HG03175 (cell line): ENCODE data around the gene ARHGAP33.
"Not testable (repeated sequence)": the region's sequence is repeated elsewhere in the genome, so short reads cannot be mapped to it uniquely, and the experiment has no call there.

ENCODE experiments used
- ATAC-seq: cut with Tn5 transposase; IDR thresholded peaks from one replicate; pipeline ENCODE4 v1.9.1; 2021; ENCODE audit warnings: mild to moderate bottlenecking, moderate library complexity; ENCODE audit not compliant: unreplicated experiment

ARHGAP33 gene

DNA sequence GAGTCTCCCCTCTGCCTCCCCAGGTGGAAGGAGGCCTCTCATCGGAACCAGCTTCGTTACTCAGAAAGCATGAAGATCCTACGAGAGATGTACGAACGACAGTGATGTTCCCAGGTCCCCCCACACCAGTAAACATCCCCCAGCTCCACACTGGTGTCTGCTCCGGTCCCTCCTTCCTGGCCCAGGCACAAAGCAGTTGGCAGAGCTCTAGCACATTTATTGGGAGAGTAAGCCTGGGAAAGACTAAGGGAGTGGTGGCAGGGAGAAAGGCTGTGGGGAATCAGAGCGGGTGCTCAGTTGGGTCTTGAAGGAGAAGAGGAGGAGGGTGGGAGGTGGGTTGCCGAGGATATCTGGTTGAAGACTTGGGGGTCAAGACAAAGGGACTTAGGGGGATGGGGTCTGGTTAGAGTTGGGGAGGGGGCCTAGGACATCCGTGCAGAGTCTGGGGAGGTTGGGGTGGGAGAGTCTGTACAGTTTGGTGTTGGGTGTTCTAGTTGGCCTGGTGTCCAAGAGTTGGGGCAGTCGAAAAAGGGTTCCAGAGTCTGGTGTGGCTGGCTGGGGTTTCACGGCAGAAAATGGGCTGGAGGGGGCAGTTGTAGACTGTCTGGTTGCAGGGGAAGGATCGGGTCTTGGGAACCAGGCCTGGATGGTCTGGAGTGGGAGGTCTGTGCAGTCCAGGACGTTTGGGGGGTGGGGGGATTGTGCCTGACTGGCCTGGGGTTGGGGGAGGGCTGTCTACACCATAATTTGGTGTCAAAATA, 20.8 kb upstream of the ARHGAP33 start:
- no peak for ATAC-seq

GRCh38 chr19:35755131-35755549, 20.2 kb upstream of the ARHGAP33 start:
- no peak for ATAC-seq

- no peak for ATAC-seq
These were observed 19.6 kb upstream of the ARHGAP33 start for GRCh38 chr19:35755550-35756376.

- no peak for ATAC-seq
These were observed 18.8 kb upstream of the ARHGAP33 start, which contains the start of gene HSPB6 for GRCh38 chr19:35756377-35757230. HSPB6 (minus strand) TSS chr19:35757029; CDS start chr19:35757008, 21 bp downstream.

GRCh38 chr19:35757231-35757748, 18.1 kb upstream of the ARHGAP33 start:
- ATAC-seq, result peak; percentile 7

DNA sequence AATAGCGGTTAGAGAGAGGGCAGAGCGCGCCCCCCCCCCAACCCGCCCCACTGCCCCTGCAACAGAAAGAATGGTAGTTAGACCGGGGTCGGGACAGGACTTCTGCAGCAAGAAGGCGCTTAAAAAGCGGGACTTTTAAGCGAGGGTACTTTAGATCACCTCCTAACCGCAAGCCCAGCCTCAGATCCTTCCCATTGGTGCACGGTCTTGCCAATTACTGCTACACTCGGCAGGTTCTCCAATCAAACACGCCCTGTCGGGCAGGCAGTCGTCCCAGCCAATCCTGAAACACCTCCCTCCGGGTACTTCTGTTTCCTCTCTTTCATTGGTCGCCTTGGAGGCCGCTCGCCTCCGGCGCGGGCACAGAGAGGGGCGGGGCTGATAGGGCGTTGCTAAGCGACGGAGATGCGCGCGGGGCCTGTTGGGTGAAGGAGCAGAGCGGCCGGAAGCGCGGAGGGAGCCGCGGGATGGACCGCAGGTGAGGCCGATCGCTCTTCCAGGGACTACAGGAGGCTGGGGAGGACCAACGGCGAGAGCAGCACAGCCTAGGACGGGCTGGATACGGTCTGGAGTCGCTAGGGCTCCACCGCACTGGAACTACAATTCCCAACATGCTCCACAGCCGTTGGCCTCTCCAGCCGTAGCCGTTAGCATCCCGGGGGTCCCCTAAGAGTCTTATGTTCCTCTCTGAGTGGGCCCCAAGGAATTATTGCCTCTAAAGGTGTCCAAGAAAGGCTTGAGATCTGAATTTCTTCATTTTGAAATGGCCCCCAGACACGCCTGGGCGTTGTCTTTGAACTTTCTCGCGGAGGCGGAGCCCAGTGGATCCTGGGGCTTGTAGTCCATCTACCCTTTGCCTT, 17.4 kb upstream of the ARHGAP33 start, which contains the start of gene PROSER3:
TSS of gene PROSER3 (plus strand) at position 428 of the 860 bp plus-strand sequence. CDS start at position 468, 40 bp downstream.
- peak; percentile 98 for ATAC-seq

DNA sequence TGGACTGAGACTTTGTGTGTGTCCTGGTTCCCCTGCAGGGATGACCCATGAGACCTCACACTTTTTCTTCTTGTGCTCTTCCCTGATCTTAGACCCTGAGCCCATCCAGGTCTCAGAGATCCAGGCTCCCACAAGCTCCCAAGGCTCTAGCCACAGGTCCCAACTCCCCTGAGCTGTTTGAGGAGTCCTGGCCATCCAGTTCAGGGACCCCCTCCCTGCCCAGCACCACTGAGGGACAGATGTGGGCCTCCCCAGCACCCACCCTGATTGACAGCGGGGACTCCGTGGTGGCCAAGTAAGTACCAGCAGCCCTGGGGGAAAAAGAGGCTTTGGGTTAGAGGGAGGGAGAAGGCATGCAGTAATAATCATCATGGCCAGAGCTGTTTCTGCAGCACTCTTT, 15.7 kb upstream of the ARHGAP33 start:
- ATAC-seq, result no peak

DNA sequence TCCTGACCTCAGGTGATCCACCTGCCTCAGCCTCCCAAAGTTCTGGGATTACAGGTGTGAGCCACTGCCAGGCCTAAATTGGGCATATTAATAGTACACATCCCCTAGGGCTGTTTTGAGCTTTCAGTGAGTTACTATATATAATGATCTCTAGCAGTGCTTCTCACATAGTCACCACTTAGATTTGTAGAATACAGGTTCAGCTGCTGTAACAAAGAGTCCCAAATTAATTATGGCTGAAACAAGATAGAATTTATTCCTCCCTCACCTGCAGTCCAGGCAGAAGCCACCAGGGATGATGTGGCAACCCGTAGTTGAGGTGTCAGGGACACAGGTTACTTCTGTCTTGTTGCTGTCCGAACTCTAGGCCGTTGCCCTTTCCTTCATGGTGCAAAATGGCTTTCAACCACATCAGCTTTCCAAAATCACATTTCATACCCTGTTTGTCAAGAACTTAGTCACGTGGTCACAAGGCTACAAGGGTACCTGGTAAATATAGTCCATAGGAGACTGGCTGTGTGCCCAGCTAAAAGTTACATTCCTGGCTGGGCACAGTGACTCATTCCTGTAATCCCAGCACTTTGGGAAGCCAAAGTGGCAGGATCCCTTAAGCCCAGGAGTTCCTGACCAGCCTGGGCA, 14.5 kb upstream of the ARHGAP33 start:
- no peak for ATAC-seq

- no peak for ATAC-seq
These were observed 10.7 kb upstream of the ARHGAP33 start for GRCh38 chr19:35764432-35765315.

- ATAC-seq, result no peak
These were observed 8.7 kb upstream of the ARHGAP33 start for GRCh38 chr19:35766571-35767104.

- no peak for ATAC-seq
These were observed 7.9 kb upstream of the ARHGAP33 start for GRCh38 chr19:35767288-35768081.

GRCh38 chr19:35768082-35768421, 7.3 kb upstream of the ARHGAP33 start:
- ATAC-seq, result no peak

- ATAC-seq, result not testable (repeated sequence)
These were observed 3.0 kb upstream of the ARHGAP33 start for GRCh38 chr19:35772362-35772761.

- no peak for ATAC-seq
These were observed 2.2 kb upstream of the ARHGAP33 start for GRCh38 chr19:35773020-35773806.

- no peak for ATAC-seq
These were observed 904 bp upstream of the ARHGAP33 start for GRCh38 chr19:35774274-35775045.

GRCh38 chr19:35775046-35775297, 392 bp upstream of the ARHGAP33 start:
- ATAC-seq, result no peak
